Natural killer cell (primary cell): Measurements from ENCODE around the gene DCST1. TPM values are rescaled to one million over a fixed set of nuclear protein-coding genes. Genes with fewer than 3 reads are reported as not detected.

Source experiments
- ATAC-seq, 3 donors: fragments of 150-1000 bp in 2 of 3; fragments of 200-7000 bp in 1 of 3; cut with Tn5 transposase; 1 replicate in 1 of 3; 2 replicates in 2 of 3; pipeline ENCODE4 v1.10.0; 2021; ENCODE audit warnings: mild to moderate bottlenecking in 2 of 3, moderate library complexity in 2 of 3
- DNase-seq, 2 donors: peaks; one replicate each; pipeline versions ENCODE4 v3.0.0 to v3.0.0-alpha.2; 2013 to 2021; ENCODE audit warnings: mixed read lengths in 1 of 2
- H3K27ac ChIP-seq: one replicate; pipeline ENCODE4 v1.5.1; 2013; ENCODE audit warnings: mild to moderate bottlenecking, low read length
- H3K27me3 ChIP-seq: one replicate; pipeline ENCODE4 v1.6.1; 2013; ENCODE audit warnings: low read length; ENCODE audit not compliant: control insufficient read depth, insufficient read depth
- H3K36me3 ChIP-seq: one replicate; pipeline ENCODE4 v1.6.1; 2013; ENCODE audit warnings: low read length; ENCODE audit not compliant: control insufficient read depth, insufficient read depth
- H3K4me1 ChIP-seq: one replicate; pipeline ENCODE4 v1.6.1; 2013; ENCODE audit warnings: low read length; ENCODE audit not compliant: control insufficient read depth, insufficient read depth
- H3K4me3 ChIP-seq: one replicate; pipeline ENCODE4 v1.5.1; 2013; ENCODE audit warnings: low read length
- H3K9me3 ChIP-seq: one replicate; pipeline ENCODE4 v1.6.1; 2013; ENCODE audit warnings: low read length; ENCODE audit not compliant: control insufficient read depth, insufficient read depth
- H3K27ac Mint-ChIP-seq, 2 donors: one replicate each; pipeline ENCODE4 v1.8.0; 2022; ENCODE audit warnings: mild to moderate bottlenecking in 2 of 2, mixed read lengths in 2 of 2, moderate library complexity in 1 of 2
- H3K27me3 Mint-ChIP-seq, 2 donors: one replicate each; pipeline ENCODE4 v1.8.0; 2022; ENCODE audit warnings: low read depth in 2 of 2, mixed read lengths in 2 of 2
- H3K36me3 Mint-ChIP-seq: one replicate; pipeline ENCODE4 v1.8.0; 2022; ENCODE audit warnings: mixed read lengths
- H3K4me1 Mint-ChIP-seq, 2 donors: one replicate each; pipeline ENCODE4 v1.8.0; 2022; ENCODE audit warnings: mixed read lengths in 2 of 2
- H3K4me3 Mint-ChIP-seq: one replicate; pipeline ENCODE4 v1.8.0; 2022; ENCODE audit warnings: mild to moderate bottlenecking, moderate library complexity, mixed read lengths
- H3K9me3 Mint-ChIP-seq, 2 donors: one replicate each; pipeline ENCODE4 v1.8.0; 2022; ENCODE audit warnings: mixed read lengths in 2 of 2
- CTCF ChIP-seq: fragments of 200-600 bp; IDR thresholded peaks from one replicate; pipeline ENCODE4 v1.8.0; 2022; ENCODE audit warnings: antibody characterized with exemption
- WGBS: methylation state at CpG from one replicate; pipeline ENCODE4 v1.1.7; 2013; ENCODE audit warnings: missing lambda C conversion rate; ENCODE audit not compliant: insufficient coverage; 5-methylcytosine and 5-hydroxymethylcytosine counted together
- intact Hi-C: fragments of 100-400 bp; cut with micrococcal nuclease; formaldehyde crosslinking; loops from one replicate; pipeline ENCODE4 v1.14.2; 2022
- total RNA-seq, 4 donors: library from RNA; stranded (reverse); fragments of 120-200 nt in 1 of 4; gene quantifications; one replicate each; pipeline versions ENCODE4 v1.2.3 to v1.2.4, GENCODE V29; 2013 to 2022

Gene DCST1
- total RNA-seq, 3 donors from 2014 or later (not counting 1 experiment from before 2014, with no cell fraction given): 0.35 to 0.60 TPM; not detected in 1

- no peaks in the 10 kb centered on the region for H3K27me3 ChIP-seq
- 90% methylated on average over 16 of the region's 16 CpGs for WGBS
- no peaks in the 10 kb centered on the region for H3K36me3 ChIP-seq
- H3K4me3 ChIP-seq: no peak overlapping the region
- Mint-ChIP-seq H3K9me3 (no peaks in the 10 kb centered on the region), H3K4me1 (no peaks in the 10 kb centered on the region), H3K27ac (no peak overlapping the region), H3K27me3 (no peaks in the 10 kb centered on the region), H3K4me3 (no peak overlapping the region), H3K36me3 (no peaks in the 10 kb centered on the region)
- ATAC-seq: no peak
- no peak for TF ChIP-seq CTCF
- no peaks in the 10 kb centered on the region for H3K4me1 ChIP-seq
- no peak overlapping the region for H3K27ac ChIP-seq
- intact Hi-C loops: no loop called here
- no peaks in the 10 kb centered on the region for H3K9me3 ChIP-seq
- DNase-seq: no peak
Observed at GRCh38 chr1:155029513-155030242, 3.9 kb upstream of the DCST1 start.

GRCh38 chr1:155030243-155030795 lies 3.3 kb upstream of the DCST1 start:
- no peaks in the 10 kb centered on the region for H3K4me1 ChIP-seq
- Mint-ChIP-seq H3K36me3 (no peaks in the 10 kb centered on the region), H3K9me3 (no peaks in the 10 kb centered on the region), H3K4me3 (no peak overlapping the region), H3K4me1 (no peaks in the 10 kb centered on the region), H3K27me3 (no peaks in the 10 kb centered on the region), H3K27ac (no peak overlapping the region)
- no peaks in the 10 kb centered on the region for H3K9me3 ChIP-seq
- DNase-seq (no peak), ATAC-seq (no peak)
- H3K36me3 ChIP-seq: no peaks in the 10 kb centered on the region
- no peaks in the 10 kb centered on the region for H3K27me3 ChIP-seq
- no peak for TF ChIP-seq CTCF
- 89% methylated on average over 15 of the region's 15 CpGs for WGBS
- intact Hi-C loops: no loop called here
- no peak overlapping the region for H3K4me3 ChIP-seq
- H3K27ac ChIP-seq: no peak overlapping the region

- no peak for DNase-seq
- no peaks in the 10 kb centered on the region for H3K4me1 Mint-ChIP-seq
- no peak overlapping the region for H3K4me3 Mint-ChIP-seq
- H3K27ac ChIP-seq: no peak overlapping the region
- no peaks in the 10 kb centered on the region for H3K27me3 ChIP-seq
- H3K4me3 ChIP-seq: no peak overlapping the region
- no peaks in the 10 kb centered on the region for H3K9me3 ChIP-seq
- H3K27me3 Mint-ChIP-seq: no peaks in the 10 kb centered on the region
- H3K9me3 Mint-ChIP-seq: no peaks in the 10 kb centered on the region
- no peak for ATAC-seq
- no peak for TF ChIP-seq CTCF
- H3K27ac Mint-ChIP-seq: no peak overlapping the region
- no peaks in the 10 kb centered on the region for H3K36me3 ChIP-seq
- no peaks in the 10 kb centered on the region for H3K36me3 Mint-ChIP-seq
- H3K4me1 ChIP-seq: no peaks in the 10 kb centered on the region
- intact Hi-C loops: no loop called here
- WGBS: 89% methylated on average over 11 of the region's 11 CpGs
Observed at GRCh38 chr1:155030899-155031298, 2.7 kb upstream of the DCST1 start.

GRCh38 chr1:155032886-155033285 lies 738 bp upstream of the DCST1 start:
- Histone ChIP-seq H3K4me3 (no peak overlapping the region), H3K9me3 (no peaks in the 10 kb centered on the region), H3K27me3 (no peaks in the 10 kb centered on the region), H3K27ac (no peak overlapping the region), H3K4me1 (no peaks in the 10 kb centered on the region), H3K36me3 (no peaks in the 10 kb centered on the region)
- Mint-ChIP-seq H3K4me3 (no peak overlapping the region), H3K27ac (no peak overlapping the region), H3K27me3 (peaks cover 2% of the 10 kb centered on the region in 2 donors), H3K4me1 (no peaks in the 10 kb centered on the region), H3K9me3 (no peaks in the 10 kb centered on the region), H3K36me3 (no peaks in the 10 kb centered on the region)
- DNase-seq: no peak
- intact Hi-C loops: no loop called here
- WGBS: 93% methylated on average over 12 of the region's 12 CpGs
- TF ChIP-seq CTCF: no peak
- ATAC-seq: no peak
